WERI-Rb-1 (cell line): Measurements from ENCODE around the gene GPER1.

Source experiments
- DNase-seq: peaks from one replicate; pipeline ENCODE4 v3.0.0-alpha.2; 2020
- H3K27ac ChIP-seq: fragments of 250-450 bp; sonication (Bioruptor Pico); 2 replicates; pipeline ENCODE4 v1.5.1; 2020; ENCODE audit warnings: mild to moderate bottlenecking, moderate library complexity
- H3K27me3 ChIP-seq: fragments of 250-450 bp; sonication (Bioruptor Pico); 2 replicates; pipeline ENCODE4 v1.5.1; 2021; ENCODE audit warnings: mild to moderate bottlenecking, low read depth, moderate library complexity; ENCODE audit not compliant: insufficient read depth, severe bottlenecking
- H3K36me3 ChIP-seq: fragments of 250-450 bp; sonication (Bioruptor Pico); 2 replicates; pipeline ENCODE4 v1.5.1; 2020; ENCODE audit warnings: mild to moderate bottlenecking, moderate library complexity
- H3K4me3 ChIP-seq: 2 replicates; pipeline ENCODE4 v1.5.1; 2011; ENCODE audit warnings: low read depth, mild to moderate bottlenecking, control low read depth, low read length
- H3K9me3 ChIP-seq: fragments of 250-450 bp; sonication (Bioruptor Pico); 2 replicates; pipeline ENCODE4 v1.5.1; 2021; ENCODE audit warnings: mild to moderate bottlenecking, moderate library complexity; ENCODE audit not compliant: severe bottlenecking
- CTCF ChIP-seq: IDR thresholded peaks from 2 replicates; pipeline ENCODE4 v1.5.1; 2011; ENCODE audit warnings: low read depth, mild to moderate bottlenecking, control low read depth, inconsistent platforms, low read length

GPER1 gene

GRCh38 chr7:1064581-1064980 lies 23.3 kb upstream of the GPER1 start:
- H3K27ac ChIP-seq = no peak overlapping the region
- DNase-seq = no peak

GRCh38 chr7:1065263-1065584 lies 22.7 kb upstream of the GPER1 start:
- Histone ChIP-seq H3K27me3 (no peaks in the 10 kb centered on the region), H3K36me3 (no peaks in the 10 kb centered on the region), H3K4me3 (no peak overlapping the region), H3K9me3 (no peaks in the 10 kb centered on the region), H3K27ac (no peak overlapping the region)
- DNase-seq = no peak
- no peak for TF ChIP-seq CTCF

More at GRCh38 chr7:1064581-1064980, 23.3 kb upstream of the GPER1 start:
- Histone ChIP-seq H3K27me3 (no peaks in the 10 kb centered on the region), H3K9me3 (no peaks in the 10 kb centered on the region), H3K36me3 (no peaks in the 10 kb centered on the region), H3K4me3 (no peak overlapping the region)
- no peak for TF ChIP-seq CTCF

GRCh38 chr7:1065585-1066241 lies 22.2 kb upstream of the GPER1 start:
- Histone ChIP-seq H3K36me3 (no peaks in the 10 kb centered on the region), H3K4me3 (no peak overlapping the region), H3K9me3 (no peaks in the 10 kb centered on the region), H3K27me3 (no peaks in the 10 kb centered on the region), H3K27ac (no peak overlapping the region)
- TF ChIP-seq CTCF = peak; percentile 87
- peak; percentile 82 for DNase-seq

GRCh38 chr7:1066242-1066588 lies 21.7 kb upstream of the GPER1 start:
- no peak overlapping the region for H3K27ac ChIP-seq
- no peaks in the 10 kb centered on the region for H3K36me3 ChIP-seq
- H3K9me3 ChIP-seq = no peaks in the 10 kb centered on the region
- no peak overlapping the region for H3K4me3 ChIP-seq
- H3K27me3 ChIP-seq = no peaks in the 10 kb centered on the region
- TF ChIP-seq CTCF = no peak
- DNase-seq = no peak

- Histone ChIP-seq H3K4me3 (no peak overlapping the region), H3K27me3 (no peaks in the 10 kb centered on the region), H3K27ac (no peak overlapping the region), H3K9me3 (no peaks in the 10 kb centered on the region), H3K36me3 (no peaks in the 10 kb centered on the region)
- no peak for DNase-seq
- TF ChIP-seq CTCF = no peak
Measured at GRCh38 chr7:1068013-1068412, 19.9 kb upstream of the GPER1 start.

GRCh38 chr7:1068619-1069018 lies 19.3 kb upstream of the GPER1 start:
- H3K27me3 ChIP-seq = no peaks in the 10 kb centered on the region
- no peak overlapping the region for H3K27ac ChIP-seq
- no peaks in the 10 kb centered on the region for H3K36me3 ChIP-seq
- no peak for DNase-seq
- H3K4me3 ChIP-seq = no peak overlapping the region
- no peaks in the 10 kb centered on the region for H3K9me3 ChIP-seq
- TF ChIP-seq CTCF = no peak
